ENCODE measurements around the gene SLC24A4.

DNA sequence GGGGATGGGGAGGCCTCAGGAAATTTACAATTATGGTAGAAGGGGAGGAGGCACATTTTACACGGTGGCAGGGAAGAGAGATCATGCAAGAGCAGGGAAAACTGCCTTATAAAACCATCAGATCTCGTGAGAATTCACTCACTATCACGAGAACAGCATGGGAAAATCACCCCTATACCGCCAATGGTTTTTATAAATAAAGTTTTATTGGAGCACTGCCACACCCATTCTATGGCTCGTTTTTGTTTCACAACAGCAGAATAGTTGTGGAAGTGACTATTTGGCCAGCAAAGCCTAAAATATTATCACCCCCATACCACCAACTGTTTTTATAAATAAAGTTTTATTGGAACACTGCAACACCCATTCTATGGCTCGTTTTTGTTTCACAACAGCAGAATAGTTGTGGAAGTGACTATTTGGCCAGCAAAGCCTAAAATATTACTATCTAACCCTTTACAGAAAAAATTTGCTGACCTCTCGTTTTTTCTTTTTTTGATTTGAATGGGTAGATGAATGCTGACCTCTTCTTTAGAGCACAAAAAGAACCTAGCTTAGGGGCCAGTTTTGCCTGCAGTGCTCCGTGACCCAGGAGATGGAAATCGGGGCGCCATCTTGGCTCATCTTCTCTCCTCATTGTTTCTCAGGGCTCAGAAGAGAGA is 113.3 kb downstream of the SLC24A4 start:
- TF ChIP-seq, protein P1, sequence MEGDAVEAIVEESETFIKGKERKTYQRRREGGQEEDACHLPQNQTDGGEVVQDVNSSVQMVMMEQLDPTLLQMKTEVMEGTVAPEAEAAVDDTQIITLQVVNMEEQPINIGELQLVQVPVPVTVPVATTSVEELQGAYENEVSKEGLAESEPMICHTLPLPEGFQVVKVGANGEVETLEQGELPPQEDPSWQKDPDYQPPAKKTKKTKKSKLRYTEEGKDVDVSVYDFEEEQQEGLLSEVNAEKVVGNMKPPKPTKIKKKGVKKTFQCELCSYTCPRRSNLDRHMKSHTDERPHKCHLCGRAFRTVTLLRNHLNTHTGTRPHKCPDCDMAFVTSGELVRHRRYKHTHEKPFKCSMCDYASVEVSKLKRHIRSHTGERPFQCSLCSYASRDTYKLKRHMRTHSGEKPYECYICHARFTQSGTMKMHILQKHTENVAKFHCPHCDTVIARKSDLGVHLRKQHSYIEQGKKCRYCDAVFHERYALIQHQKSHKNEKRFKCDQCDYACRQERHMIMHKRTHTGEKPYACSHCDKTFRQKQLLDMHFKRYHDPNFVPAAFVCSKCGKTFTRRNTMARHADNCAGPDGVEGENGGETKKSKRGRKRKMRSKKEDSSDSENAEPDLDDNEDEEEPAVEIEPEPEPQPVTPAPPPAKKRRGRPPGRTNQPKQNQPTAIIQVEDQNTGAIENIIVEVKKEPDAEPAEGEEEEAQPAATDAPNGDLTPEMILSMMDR (IDR thresholded peaks at IDR 0.05; ENCODE audit: poor library complexity) = no peak
- no peak for TF ChIP-seq EZH2 (IDR thresholded peaks at IDR 0.05; ENCODE audit: borderline replicate concordance)
- TF ChIP-seq EZH2phosphoT487 (IDR thresholded peaks at IDR 0.05; ENCODE audit: low read depth, severe bottlenecking, unreplicated experiment) = no peak

Data from hepatocyte (in vitro differentiated cells).